DMS53 treated with DMSO at 0.1 percent for 48 hours (cell line): Measurements from ENCODE around the gene TNKS2.
A peak's percentile ranks its signal among the peaks of the same experiment; 100 is the strongest.
"Not testable (repeated sequence)": the region's sequence is repeated elsewhere in the genome, so short reads cannot be mapped to it uniquely, and the experiment has no call there.

Experiments
- DNase-seq: peaks from one replicate; lab custom pipeline; 2025; ENCODE audit not compliant: unreplicated experiment; lab: John Stamatoyannopoulos, UW

TNKS2 gene

DNA sequence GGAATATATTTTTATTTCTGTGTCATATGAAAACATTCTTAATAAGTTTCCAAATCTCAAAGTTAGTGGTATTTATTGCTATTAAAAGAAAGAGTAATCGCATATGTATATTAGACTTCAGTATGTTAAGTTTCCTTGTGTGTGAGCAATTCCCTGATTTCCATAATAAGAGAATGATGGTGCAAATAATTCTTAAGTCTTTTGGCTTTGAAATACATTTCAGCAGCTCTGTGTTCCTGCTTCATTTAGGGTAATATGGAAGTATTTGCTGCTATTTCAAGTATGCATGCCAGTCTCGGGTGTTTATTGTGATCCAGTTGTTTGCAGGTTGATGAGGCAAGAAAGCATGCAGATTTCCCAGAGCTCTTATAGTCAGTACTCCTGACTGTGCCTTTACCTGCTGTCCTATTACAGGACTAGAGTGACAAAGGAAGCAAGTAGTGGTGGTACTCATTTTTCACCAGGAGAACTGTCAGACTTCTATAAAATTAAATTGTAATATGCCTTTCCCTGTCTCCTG lies 67.4 kb downstream of the TNKS2 start:
- DNase-seq: no peak

DNA sequence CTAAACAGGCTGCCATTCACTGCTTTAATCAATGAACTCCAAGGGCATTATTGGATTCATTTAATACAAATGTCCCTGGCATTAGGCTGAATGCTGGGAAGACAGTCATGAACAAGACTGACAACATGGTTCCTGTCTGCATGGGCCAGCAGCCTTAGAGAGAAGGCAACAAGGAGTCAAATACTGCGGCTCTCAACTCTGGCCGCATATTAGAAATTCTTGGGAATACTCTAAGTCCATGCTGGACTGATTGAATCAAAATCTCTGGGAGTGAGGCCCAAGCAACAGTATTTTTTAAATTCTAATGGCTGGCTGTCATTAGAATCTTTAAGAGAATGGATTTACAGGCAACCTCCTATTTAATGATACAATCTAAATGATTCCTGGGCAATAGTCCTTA lies 76.9 kb downstream of the TNKS2 start:
- no peak for DNase-seq

DNA sequence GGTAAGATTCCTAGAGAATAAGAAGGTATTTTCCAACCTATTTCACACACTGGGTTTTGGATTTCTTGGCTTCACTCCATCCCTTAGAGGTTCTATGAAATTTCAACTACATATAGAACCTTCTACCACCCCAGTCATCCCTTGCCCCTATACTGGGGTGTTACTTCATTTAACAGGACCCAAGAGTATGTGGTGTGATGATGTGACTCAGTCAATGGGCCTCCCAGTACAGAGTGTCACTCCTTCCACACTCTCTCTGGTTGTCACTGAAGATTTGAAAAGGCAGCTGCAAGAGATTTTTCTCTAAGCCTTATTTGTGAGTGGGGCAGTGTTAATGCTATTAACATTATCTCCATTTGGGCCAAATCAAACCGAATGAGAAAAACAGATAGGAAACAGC lies 77.6 kb downstream of the TNKS2 start:
- DNase-seq: no peak

DNA sequence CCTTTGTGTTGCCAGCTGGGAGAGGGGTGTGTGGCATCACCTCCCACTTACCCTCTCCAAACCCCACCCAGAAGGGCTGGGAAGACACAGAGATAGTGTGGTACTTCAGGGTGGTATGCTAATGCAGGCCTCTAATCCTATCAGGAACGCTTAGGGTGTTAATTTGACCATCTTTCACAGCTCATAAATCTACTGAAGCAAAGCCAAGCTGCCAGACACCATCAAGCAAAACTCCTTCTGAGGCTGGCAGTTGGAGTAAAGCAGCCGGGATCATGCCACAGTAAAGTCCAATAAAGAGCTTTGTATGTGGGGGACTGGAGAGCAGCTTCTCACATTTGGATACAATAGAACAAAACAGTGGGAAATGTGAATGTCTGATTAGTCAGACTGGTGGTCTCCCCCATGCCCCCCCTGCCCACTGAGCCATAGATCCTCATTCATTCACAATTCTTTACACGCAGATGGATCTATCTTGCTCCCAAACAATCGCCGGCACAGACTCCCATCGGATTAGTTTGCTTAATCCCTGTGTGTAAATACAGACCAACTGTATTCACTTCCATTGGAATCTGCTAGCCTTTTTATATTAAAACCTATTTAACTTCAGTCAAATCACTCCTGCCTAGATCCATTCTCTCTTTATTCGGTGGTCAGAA lies 81.4 kb downstream of the TNKS2 start:
- DNase-seq: no peak

DNA sequence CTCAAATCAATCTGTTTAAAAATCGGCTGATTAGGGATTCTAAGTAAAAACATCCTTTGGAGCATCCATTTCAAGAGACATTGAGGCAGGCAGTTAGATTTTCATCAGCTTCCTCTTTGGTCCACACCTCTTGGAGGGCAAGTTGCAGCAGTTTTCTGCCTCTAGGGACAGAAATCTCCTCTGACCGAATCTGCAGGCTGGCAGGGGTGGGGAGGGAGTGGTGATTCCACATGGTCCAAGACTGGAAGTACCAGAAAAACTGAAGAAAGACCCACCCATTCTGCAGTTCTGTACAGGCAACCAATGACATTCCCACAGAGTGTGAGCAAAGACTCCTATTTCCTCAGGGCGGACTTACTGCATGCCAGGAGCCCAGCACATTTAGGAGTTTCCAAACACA lies 82.1 kb downstream of the TNKS2 start:
- DNase-seq: no peak

DNA sequence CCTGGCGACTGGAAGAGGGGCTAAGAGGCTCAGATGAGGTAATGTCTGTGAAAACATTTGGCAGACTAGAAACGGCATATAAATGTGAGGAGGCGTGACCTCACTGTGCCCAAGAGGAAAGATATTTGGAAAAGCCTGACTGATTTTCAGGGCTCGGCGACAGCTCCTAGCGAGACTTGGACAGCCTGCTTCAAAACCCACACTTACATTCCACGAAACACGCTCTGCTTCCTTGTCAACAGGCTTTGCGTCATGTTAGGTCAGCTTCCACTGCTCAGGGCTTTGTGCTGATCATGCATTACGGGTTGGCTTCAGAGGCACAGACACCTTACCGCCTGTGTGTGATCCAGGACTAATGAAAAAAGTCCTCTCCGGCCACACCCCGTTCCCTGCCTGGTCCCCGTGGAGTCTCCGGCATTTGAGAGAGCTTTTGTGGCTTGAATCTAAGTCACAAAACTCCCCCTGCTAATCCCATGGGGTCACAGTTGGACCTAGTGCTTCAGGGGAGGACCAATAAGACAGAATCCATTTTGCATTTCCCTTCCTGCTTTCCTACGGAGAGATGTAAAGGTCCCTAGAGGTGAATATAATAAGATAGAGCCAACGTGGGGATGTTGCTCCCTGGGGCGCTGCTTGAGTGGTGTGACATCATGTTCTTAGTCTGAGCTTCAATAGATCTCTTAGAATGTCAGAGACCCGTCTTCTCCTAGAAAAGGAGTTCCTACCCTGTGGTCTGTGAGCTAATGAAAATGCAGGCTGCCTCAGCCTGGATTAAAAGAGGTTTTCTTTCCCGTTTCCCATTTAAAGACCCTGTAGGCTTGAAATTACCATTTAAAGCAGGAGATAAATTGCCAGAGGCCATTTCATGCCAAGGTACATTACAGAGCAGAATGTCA lies 85.6 kb downstream of the TNKS2 start:
- DNase-seq: peak; percentile 68

DNA sequence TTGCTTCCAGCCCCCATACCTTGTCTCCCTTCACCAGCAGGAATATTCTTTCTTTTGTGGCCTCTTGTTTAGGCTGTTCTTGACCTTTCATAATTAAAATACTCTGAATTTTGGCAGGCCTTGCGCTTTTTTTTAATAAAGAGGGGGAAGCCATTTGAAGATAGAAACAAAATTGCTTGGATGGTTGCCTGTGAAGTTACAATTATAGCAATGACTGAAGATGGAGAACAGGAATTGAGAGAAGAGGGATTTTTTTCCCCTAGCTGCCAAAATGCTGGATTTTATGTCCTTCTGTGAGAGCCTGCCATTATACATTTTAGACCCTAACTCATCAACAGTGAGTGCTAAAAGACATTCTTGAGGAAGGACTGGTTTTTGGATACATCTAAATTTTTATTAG lies 86.3 kb downstream of the TNKS2 start:
- no peak for DNase-seq

DNA sequence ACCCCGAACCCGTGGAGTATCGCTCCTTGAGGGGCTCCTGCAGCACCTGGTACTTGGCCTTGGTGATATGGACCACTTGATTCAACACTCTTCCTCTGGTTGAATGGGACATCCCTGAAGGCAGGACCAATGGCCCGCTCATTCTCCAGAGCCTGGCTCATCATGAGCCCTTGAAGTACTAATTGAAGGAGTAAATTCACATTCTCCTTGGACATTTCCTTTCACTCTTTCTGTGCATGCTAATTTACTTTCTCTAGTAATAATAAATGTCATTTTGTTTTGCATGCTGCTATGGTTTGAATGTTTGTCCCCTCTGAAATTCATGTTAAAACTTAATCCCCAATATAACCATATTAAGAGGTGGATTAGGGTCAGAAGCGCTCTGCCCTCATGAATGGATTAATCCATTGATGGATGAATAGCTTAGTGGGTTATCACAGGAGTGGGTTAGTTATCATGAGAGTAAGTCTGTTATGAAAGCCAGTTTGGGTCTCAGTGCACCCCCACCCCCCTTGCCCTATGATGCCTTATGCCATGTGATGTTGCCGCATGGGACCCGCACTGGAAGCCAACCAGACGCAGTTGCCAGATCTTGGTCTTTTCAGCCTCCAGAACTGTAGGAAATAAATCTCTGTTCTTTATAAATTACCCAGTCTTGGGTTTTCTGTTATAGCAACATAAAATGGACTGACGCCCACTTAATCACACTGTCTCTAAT lies 87.3 kb downstream of the TNKS2 start:
- DNase-seq: no peak

DNA sequence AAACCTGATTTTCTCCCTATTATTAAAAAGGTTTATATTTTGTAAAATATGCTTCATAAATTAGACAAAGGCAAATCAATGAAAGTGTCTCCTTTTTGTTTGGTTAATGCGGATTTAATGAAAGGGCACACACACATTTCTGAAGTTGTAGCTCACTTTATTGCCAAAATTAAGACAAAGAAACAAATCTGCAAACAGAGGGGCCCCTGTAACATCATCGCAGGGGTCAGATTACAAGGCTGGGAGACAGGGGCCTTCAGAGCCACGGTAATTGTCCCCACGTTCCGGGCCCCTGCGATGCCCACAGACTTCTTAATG lies 88.7 kb downstream of the TNKS2 start:
- DNase-seq: no peak

DNA sequence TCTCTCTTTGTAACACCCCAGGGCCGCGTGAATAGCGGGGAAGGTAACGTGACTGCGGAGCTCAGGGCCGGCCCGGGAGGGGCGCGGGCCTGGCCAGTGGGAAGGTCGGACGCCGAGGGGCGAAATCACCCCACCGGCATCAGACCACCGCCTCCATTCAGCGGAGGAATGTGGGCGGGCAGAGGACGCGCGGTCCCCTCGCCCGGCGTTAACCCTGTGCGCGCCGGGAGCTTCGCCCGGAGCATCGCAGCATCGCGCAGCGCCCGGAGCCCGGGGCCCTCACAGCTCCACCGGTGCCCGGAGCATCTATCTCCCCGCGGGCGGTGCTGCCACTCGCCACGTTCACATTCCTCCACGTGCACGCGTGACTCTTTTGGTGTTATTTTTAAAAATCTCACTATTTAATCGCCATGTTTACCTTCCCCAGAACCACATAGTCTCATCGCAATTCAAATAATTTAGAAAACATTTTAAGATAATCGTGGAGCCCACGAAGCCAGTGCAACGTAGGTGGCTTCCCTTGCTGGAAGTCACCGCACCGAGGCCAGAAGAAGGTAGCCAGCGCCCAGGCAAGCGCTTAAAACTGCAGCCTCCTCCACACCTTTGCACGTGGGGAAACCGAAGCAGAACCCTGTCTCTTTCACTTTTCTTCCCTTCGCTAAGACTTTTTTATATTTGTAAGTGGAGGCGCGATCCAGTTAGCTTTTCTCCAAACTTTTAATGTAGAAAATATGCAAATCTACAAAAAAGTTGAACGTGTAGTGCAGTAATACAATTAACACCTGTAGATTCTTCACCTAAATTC lies 89.2 kb downstream of the TNKS2 start:
- no peak for DNase-seq

DNA sequence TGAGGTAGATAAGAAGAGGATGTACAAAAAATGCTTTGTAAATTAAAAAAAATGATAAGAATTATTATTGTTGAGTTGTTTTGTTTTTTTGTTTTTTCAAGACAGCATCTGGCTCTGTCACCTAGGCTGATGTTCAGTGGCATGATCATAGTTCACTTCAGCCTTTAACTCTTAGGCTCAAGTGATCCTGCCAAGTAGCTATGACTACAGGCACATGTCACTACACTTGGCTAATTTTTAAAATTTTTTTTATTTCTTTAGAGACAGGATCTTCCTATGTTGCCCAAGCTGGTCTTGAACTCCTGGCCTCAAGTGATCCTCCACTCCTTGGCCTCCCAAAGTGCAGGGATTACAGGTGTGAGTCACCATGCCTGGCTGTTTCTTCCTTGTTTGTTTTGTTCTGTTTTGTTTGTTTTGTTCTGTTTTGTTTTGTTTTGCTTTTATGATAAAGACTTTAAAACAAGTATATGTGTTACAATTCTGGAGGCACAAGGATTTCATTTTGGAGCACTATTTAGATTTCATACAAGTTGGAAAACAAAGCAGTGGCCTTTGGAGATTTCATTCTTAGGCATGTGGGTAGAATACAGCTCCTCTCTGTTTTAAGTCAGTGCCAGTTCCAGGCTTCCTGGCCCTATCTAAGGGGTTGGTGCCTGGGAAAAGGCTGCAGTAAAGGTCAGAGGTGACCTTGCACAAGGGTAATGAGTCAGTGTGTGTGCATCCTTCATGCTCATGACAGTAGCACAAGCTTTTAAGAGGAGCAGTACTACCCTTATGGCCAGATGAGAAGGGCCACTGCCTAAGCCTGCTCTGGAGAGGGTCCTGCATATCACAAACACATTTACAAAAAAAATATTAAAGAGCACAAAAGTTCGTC lies 93.1 kb downstream of the TNKS2 start:
- no peak for DNase-seq

DNA sequence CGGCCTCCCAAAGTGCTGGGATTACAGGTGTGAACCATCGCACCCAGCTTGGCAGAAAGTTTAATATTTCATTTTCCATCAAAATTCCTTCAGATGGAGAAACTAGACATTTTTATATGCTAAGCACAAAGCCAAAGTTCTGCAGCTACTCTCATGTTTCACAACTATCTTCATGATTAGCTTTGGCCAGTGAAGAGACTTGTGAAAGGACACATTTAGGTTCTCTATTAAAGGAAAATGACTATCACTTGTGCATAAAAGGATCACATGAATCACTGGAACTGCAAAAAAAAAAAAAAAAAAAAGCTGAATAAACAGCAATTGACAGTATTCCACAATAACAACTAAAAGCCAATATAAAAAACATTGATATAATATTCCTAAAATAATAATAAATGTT lies 94.8 kb downstream of the TNKS2 start:
- no peak for DNase-seq

DNA sequence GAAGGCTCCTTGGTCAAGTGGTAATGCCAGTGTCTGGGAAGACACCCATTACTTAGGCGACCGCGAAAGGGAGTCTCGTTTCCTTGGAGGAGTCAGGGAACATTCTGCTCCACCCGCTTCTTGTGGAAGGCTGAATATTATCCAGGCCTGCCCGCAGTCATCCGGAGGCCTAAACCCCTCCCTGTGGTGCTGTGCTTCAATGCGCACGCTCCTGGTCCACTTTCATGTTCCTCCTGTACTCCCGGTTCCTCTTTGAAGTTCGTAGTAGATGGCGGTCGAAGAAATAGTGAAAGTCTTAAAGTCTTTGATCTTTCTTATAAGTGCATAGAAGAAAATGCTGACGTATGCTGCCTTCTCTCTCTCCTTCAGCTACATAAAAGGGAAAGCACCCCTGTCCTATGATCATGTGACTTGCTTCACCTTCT lies 96.0 kb downstream of the TNKS2 start:
- not testable (repeated sequence) for DNase-seq

DNA sequence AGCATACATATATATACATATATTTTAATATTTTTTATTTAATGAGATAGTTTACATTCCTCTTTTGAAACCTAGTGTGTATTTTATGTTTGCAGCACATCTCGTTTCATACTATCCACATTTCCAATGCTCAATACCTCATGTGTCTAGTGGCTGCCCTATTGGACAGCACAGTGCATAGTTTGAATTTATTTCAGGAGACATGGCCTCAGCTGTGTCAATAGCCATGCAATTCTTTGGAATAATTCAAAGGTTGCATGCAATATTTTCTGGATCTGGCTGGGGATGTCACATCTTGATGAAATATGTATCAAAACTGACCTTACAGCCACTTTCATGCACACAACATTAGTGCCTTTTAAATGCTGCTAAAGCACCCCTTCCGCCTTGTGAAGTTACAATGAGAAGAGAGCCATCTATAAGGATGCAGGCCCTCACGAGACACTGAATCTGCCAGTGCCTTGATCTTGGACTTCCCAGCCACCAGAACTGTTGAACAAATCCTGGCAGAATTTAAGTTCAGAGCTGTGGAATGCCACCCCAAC lies 98.1 kb downstream of the TNKS2 start:
- no peak for DNase-seq

DNA sequence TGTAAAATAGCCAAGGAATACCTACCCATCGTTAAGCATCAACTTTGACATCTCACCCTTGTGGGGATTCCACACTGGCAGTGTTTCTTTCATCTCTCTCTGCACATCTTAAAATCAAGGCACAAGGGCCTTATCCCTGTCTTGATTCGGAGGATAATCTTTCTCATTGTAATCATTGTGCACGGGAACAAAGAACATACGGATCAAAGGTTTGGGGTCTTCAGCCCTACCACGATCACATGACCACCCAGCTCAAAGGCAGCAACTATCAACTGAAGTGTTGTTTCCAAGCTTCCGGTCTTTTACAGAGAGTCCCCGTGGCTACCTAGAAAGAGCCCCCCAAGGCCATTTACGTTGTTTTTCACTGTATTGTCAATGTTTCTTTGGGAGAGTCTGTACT lies 99.2 kb downstream of the TNKS2 start:
- no peak for DNase-seq

DNA sequence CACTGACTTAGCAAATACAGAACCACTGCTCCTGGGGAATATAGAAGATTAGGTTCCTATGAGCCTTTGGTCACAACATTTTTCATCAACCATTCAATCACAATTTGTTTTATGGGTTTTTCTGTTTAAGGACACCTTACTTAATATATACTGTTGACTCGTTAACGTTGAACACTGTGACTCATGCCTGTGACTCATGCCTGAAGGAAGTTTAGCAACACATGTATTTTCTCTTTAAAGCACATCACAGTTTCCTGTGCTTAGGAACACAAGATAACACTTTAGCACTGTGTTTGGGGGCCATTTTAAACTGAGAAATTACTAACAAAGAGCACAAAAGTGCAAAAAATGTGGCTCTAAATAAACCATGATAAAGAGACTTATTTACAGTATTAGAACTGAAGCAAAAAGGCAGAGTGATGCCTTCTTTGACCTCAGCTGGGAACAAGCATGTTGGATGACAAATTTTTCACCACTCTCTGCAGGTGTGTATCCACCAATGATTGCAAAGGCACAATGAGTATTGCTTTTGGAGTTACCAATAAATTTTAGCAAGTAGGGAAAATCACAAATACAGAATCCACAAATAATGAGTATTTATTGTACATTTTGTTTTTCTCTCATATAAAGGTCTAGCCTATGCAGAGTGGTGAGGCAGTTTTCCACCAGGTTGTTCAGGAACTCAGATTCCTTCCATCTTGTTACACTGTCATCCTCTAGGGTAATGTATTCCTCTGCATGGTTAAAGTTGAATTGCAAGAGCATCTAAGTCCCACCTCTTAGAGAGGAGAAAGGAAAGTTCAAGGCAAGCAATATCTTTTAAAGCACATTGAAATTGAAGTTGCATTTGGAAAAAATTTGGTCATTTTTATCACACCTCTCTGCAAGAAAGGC lies 103.8 kb downstream of the TNKS2 start:
- DNase-seq: peak; percentile 88

DNA sequence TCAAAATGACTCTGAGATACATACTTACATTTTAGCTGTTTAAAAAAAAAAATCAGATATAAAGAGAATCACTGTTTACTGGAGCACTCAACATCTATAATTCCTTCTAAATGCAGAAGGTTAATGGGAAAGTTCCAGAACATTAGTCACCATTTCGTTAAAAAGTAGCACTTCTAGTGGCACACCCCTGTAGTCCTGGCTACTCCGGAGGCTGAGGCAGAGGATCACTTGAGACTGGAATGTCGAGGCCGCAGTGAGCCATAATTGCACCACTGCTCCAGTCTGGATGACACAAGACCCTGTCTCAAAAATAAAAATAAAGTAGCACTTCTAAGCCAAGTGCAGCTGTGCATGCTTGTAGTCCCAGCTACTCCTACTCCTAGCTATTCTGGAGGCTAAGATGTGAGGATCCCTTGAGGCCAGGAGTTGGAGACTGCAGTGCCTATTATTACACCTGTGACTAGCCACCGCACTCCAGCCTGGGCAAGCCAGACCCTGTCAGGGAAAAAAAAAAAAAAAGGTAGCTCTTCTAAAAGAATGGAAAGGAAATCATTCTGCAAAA lies 108.9 kb downstream of the TNKS2 start:
- DNase-seq: no peak

DNA sequence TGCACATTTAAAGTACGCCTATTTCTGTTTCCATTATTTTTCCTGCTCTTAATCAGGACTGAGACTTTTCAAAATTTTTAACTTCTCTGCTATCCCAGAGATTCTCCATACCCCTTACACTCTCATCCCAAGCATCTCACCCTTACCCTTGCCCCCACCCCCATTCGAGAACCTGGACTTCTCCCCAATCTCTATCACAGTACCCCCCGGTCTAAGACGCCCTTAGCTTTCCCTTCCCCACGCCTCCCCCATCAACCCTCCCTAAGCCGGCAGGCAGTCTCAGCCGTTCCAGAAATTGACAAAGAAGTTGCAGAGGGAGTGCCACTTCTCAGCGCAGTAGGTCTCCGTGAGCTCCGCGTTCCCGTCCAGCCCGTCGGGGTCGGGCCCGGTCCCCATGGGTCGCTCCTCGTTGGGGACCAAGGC lies 109.7 kb downstream of the TNKS2 start:
- DNase-seq: no peak
